NCI-H128 (cell line): Measurements from ENCODE around the gene PRKAR1B.

Experiments used
- DNase-seq: peaks from one replicate; lab custom pipeline; 2025; ENCODE audit not compliant: unreplicated experiment; lab: John Stamatoyannopoulos, UW

The PRKAR1B gene

DNA sequence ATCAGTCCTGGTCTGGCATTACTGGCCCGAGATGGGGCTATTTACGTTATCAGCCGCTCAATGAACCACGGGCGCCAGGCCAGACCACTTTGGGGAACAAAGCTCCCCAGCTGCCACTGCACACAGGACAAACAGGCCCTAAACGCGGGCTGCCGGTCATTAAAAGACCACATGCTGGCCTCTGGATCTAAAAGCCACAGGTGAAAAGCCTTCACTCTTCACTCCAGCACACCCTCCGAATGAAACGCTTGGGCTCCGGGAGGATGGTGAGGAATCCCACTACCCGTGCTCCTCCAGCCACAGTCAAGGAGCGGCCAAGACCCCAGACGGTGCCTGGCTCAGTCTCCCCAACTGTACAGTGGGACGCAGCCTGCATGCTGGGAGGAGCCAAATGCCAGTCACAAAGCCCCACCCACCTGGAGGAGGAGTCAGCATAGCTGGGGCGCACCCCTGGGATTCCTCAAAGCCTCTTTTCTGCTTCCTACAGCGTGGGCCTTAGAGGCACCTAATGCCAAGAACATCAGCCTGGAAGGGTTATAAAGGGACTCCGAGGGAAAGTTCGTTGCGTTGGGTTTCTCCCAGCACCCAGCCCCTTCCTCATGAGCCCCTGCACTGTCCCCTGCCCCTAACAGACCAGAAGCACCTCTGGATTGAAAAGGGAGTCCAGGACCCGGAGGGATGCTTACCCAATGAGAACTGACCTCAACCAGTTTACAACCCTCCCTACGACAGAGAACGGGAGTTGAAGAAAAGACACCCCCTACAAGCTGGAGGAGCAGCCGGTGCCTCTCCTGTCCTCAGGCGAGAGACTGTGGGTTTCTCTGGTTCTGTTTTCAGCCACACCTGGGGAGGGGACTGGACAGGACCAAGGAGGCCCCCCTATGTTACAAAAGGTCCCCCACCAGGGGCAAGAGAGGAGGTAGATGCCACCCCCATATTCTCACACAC lies 212.2 kb downstream of the PRKAR1B start:
- DNase-seq: no peak

DNA sequence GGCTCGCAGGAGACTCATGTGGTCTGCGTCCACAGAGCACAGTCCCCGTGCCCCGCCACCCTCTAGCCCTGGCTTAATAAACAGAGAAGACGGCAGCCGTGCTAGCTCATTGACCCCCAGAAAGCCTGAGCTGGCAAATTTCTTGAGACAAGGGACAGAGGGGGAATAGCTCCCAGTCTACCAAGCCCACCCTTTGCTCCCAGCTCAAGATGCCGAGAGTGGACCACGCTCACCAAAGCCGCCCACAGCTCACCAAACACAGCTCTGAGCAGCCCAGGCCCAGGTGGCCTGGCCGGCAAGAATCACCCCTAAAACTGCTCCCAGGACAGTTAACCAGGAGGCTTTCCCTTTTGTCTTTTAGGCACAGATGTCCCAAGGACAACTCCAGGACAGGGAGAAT lies 212.8 kb downstream of the PRKAR1B start:
- DNase-seq: no peak

DNA sequence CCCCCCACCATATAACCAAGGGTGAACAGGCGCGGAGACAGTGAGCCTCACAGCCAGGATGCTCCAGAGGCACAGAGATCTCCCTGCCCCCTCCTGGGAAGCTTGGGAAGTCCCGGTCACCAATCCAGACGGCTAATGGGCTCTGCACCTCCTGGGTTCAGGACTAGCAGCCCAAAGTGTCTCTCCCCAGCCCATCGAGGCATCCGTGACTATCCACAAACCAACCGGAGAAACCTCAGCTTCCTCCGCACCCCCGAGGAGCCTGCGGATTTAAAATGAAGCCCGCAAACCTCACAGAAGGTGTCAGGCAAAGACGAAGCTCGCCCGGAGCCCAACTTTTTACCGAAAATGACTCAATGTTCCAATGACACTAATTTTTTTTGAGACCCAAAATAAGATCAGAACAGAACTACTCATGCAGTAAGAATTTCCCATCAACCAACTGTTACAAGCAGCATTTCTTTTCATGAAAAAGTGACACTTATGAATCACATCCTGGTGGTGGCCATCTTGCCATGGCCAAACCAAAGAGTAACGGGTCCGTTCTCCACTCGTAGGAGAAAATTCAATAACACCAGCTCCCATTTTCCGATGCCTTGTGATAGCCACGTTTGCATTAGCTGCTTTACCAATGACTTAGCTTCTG lies 213.4 kb downstream of the PRKAR1B start:
- no peak for DNase-seq

DNA sequence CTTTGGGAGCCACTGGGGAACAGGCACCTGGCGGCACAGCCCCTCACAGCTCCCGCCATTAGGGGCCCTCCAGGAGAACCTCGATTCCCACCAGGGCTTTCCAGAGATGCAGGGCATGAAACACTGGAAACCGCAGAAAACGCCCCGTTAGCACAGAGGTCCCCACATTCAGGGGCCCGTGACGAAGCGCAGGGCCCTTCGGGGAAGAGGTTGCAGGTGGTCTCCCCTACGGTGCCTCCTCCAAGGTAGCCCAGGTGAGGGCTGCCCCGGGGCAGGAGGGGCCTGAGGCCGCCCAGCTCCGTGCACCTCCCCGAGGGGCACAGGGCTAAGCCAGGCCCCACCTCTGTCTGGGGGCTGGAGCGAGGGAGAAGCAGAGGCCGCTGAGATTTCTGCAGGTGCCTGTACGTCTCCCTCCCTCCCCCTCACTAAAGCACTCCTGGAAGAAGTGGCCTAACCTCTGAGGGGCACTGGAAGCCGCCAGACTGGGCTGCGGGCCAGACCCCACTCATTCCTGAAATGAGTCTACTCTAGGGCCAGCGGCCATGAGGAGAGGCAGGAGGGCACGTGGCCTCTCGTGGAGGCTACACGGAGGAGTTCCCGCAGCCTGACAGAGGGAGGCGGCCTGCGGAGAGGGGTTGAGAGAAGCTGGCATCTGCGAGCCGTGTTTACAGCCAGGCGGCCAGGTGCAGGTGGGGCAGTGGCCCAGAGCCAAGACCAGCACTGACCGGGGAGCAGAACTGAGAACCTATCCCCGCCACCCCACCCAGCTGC lies 214.4 kb downstream of the PRKAR1B start:
- DNase-seq: no peak

DNA sequence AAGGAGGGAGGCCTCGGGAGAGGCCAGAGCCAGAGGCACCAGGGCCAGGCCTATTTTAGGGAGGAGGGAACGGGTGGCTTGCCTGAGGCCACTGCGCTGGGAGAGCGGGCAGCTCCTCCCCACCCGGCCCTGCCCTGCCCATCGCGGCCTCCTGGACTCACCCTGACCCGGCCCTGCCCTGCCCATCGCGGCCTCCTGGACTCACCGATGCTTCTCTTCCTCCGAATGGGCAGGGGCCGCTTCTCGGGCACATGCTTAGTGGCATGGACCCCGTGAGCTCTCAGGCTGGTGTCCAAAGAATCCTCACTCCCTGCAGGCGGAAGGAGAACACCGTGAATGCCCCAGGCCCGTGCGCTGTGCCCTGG lies 215.0 kb downstream of the PRKAR1B start:
- no peak for DNase-seq

DNA sequence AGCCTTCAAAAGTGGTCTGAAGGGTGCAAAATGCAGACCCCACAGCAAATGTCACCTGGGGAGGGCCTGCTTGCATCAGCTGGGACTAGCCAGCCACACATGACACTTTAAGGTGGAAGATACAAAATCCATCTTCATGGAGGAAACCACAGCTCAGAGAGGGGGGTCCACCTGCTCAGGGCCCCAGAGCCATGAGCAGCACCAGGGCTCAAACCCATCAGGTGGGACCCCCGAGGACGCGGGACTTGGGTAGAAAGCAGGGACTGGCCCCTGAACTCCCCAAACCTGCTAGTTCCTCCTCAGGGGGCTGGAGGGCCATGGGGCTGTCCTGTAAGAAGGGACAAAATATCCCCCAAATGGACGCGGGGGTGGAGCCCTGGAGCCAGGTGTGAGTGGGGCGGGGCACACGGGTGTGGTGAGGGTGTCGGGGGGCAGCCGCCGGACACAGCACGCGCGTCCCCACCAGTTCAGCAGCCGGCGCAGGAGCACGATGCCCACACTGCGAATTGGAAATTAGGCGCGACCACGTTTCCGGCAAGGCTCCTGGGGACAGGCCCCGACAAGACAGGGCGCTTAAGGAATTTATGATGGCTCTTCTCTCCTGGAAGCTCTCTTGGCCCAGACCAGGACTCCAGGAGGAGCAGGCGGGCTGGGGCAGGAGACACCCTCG lies 215.5 kb downstream of the PRKAR1B start:
- no peak for DNase-seq

DNA sequence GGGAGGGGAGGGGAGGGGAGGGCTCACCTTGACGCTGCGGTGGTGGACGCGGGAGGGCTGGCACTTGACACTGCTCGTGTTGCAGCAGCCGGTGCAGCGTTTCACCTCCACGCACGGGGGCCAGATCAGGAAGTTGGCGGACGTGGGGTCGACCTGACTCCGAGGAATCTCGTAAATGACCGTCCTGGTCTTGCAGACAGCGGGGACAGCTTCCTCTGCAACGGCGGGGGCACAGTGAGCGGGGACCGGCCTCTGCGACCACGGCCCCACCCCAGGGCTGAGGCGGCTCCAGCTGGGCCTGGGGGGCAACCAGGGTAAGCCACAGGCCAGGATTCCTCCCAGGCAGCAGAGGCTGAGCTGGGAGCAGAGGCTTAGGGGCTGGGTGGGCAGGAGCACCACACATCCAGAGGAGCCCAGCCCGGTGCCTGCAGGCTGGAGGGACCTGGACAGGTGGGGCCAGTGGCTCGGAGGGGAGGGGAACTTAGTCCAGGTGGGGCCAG lies 216.2 kb downstream of the PRKAR1B start:
- no peak for DNase-seq

DNA sequence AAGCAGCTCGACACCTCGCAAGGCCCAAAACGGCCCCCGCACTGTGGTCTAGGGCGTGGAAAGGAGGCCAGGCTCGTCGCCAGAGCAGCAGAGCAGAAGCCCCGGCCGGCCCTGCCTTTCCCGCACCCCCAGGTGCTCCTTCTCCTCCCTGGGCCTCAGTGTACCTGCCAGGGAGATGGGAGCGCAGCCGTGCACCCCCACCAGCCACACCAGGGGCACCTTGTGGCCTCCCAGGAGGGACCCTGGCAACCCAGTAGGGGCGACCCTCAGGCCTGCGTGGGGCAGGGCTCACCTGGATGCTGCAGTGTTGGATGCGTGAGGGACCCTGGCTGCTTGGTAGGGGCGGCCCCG lies 217.0 kb downstream of the PRKAR1B start:
- no peak for DNase-seq

DNA sequence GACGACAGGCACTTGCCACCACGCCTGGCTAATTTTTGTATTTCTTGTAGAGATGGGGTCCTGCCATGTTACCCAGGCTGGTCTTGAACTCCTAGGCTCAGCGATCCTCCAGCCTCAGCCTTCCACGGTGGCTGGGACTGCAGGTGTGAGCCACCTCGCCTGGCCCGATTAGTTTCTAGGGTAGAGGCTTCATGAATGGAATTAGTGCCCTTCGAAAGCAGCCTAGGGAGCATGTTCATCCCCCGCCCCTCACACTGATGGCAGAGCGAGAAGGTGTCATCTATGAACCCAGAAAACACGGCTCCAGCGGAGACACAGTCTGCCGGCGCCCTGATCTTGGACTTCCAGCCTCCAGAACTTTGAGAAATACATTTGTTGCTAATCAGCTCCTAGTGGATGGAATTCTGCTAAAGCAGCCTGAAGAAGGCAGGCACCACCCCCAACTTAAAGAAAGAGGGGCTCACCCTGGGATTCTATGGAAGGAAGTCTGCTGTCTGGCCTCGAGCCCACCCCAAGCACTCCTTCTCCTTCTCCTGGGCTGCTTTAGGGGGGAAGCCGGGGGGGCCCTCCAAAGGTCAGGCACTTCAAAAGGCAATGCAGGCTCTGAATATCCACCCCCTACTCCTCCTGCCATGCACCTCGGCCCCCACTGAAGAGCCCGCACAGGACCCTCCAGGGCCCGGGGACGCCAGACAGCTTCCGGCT lies 217.5 kb downstream of the PRKAR1B start:
- no peak for DNase-seq

DNA sequence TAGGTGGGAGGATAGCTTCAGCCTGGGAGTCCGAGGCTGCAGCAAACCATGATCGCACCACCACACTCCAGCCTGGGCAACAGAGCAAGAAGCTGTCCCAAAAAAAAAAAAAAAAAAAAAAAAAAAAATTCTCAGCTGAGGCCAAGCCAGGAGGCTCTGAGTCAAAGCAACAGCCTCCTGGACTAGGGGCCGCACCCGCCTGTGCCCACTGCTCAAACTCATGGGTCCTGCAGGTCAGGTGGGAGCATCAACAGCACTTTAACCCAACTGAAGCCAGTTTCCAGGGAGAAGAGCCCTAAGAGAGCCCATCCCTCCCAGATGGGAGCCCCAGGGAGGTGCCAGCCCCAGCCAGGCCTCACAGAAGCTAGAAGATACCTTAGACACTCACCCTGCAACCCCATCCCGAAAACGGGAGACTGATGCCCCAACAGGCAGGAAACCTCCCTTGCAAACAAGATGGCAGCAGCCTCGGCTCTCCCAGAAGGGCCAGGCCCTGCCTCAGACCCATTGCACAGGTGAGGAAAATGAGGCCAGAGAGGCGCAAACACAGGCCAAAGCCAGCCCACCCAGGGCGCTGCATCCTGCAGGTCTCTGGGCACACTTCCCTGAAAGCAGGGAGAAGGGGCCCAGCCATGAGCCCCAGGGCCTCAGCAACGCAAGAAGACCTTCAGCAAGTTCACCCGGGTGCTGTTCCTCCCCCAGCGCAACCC lies 218.5 kb downstream of the PRKAR1B start:
- no peak for DNase-seq

DNA sequence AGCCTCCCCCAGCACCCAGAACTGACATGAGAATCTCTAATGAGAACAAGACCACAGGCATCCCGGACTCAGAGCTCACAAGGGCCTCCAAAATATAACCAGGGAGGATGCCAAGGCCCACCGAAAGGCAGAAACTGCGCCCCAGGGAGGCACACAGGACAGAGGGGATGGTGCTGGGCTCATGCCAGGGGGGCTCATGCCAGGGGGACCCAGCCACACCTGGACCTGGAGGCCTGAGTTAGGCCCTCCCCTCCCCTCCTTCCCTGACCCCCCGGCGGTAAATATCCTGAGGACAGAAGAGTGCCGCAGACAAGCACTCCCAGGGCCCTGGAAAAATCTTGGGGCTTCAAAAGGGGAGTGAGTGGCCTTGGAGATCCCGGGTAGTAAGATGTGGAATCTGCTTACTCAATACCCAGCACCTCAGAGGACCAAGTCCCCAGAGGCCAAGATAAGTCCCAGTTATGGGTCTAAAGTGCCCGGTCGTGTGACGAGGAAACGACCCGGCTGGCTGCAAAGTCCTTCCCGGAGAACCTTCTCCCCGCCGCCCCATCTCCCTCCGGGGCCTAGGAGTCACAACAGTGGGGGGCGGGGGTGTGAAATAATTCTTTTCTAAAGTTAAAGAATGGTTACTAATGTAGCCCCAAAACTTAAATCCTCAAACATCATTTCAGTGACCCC lies 219.3 kb downstream of the PRKAR1B start:
- DNase-seq: no peak

DNA sequence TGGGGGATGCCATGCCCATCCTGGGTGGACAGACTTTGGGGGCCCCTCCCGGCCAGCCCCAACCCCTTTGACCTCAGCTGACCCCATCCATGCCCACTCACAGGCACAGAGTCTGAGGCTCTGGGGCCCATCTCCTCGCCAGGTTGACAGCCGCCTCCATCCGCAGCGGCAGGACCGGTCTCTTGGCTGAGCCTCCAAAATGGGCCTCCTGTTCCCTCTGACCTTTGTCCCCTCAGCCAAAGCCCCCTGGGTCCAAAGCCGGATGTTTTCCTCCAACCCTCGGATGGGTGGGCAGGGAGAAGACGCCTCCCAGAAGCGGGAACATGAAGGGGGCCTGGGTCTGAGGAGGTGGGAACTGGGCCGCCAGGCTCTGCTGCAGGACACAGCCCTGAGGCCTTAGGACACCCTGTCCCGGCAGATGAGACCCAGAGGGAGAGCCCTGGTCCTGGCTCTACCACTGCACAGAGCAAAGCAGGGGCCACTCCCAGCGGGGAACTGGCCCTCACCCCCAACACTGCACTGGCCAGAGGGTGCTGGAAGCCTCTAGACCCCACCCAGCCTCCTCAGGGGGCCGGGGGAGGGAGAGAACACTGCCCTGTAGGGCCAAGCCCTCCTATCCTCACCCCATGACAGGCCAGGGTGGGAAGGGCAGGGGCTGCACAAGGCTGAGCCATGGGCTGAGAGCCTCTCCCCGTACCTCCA lies 220.0 kb downstream of the PRKAR1B start:
- DNase-seq: no peak

DNA sequence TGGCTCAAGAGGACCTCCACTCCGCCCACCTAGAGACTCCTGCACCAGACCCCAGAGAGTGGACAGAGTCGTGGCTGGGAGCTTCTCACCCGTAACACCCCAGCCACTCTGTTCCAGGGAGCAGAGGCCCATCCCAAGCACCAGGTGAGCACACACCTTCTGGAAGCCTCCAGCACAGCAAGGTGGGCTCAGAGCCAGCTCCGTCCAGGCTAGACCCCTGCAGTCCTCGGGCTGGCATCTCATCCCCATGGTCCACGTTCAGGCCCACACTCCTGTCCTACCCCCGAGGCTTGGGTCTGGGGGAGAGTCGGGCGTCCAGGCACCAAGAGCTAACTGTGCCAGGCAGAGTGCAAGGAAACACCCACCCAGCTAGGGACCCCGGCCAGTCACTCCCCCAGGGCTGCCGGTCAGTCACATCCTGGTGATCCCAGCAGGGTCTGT lies 220.7 kb downstream of the PRKAR1B start:
- no peak for DNase-seq

DNA sequence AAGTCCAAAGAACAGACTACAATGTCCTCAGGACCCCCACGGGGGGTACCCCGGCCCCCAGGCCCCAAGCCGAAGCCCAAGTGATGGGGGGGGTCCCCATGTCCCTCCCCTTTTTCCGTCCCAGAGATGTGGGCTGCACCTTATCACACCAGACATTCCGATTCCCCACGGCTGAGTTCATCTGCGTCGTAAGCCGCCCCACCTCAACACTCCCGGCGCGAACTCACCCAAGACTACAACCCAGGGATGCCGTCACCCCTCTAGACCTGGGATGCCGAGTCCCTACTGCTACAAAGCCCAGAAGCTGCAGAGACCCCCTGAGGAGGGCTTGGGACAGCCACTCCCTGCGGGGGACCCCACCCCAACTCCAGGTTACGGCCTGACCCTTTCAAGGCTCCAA lies 221.9 kb downstream of the PRKAR1B start:
- no peak for DNase-seq

DNA sequence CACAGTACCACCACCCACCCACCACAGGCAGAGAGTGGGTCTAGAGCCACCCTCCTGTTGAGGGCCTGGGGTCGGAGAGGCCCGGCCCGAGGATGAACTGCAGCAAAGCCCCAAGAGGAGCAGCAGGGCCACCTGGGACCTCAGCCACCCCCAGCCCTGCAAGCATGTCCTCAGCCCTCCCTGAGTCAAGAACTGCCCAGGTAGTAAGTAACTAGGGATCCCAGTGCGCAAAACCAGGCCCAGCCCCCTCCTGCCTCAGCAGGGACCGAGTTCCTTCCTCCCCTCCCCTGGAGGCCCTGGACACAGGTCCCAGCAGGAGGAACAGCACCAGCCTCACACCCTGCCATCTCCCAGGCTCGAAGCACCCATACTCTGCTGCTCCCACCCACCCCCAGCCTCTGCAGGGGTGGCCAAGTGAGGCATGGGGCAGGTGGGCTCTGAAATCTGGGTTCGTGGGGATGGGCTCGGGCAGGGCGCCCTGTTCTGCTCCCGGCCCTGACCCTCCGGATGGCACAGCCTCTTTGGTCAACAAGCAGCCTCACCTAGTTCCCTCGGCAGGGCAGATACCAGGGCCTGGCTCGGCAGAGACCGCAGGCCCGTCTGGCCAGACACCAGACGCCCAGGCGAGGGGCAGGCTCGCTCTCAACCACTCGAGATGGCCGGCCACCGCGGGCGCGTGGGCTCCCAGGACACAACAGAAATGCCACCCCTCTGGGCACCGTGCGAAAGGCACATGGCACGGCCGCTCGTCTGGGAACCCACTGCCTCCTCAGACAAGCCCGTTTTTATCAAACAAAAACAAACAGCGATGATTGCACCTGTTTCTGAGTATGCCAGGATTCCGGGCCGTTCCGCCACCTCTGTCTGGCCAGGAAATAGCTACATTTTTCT lies 222.6 kb downstream of the PRKAR1B start:
- DNase-seq: no peak

DNA sequence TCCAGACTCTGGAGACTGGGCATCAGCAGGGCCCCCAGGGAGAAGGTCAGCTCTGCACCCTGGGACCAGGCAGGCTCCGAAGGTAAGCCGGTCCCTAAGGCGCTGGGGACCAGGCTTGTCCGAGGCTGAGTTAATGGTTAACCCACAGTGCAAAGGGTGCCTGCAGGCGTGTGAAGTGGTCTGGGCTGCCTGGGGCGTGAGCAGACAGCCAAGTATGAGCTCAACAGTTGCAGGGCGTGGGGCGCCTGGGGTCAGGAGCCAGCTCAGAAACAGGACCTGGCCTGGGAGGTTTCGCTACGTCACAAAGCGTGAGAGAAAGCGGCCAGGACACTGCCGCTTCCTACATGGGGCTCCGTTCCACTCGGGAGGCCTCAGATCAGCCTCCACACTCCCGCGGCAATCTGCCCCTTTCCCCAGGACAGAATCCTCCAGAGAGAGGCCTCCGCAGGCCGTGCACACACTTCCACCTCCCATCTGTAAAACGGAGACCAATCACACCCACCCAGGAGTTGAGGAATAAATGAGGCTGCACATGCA lies 223.4 kb downstream of the PRKAR1B start:
- DNase-seq: no peak

DNA sequence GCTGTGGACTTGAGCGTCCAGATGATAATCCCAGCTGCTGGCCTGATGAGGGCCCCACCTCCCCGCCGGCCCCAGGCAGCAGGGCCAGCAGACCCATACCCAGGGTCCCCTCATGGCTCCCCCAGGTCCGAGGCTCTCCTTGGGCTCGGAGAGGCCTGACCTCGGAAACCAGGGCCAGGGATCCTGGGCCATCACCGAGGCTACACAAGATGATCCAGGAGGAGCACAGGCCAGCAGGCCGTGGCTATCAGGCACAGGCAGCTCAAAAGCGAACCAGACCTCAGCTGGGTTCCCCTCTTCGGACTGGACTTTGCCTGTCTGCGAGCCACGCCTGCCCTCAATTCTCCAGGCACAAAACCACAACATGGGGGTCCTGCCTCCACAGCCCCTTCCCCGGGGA lies 224.8 kb downstream of the PRKAR1B start:
- no peak for DNase-seq
